Vagina (tissue), 2 donors: ENCODE results near the gene TMEM163. TPM values are rescaled to one million over a fixed set of nuclear protein-coding genes. Genes with fewer than 3 reads are reported as not detected.

Experiments
- DNase-seq, 2 donors: peaks; one replicate each; pipeline ENCODE4 v3.0.0-alpha.2; 2017; ENCODE audit errors: extremely low spot score in 2 of 2
- H3K27ac ChIP-seq: fragments of 200-600 bp; sonication (generic); one replicate; pipeline ENCODE4 v1.5.1; 2019
- H3K27me3 ChIP-seq: fragments of 200-600 bp; sonication (generic); one replicate; pipeline ENCODE4 v1.5.1; 2019
- H3K36me3 ChIP-seq, 2 donors: fragments of 200-600 bp; sonication (generic); one replicate each; pipeline ENCODE4 v1.5.1; 2017 to 2019
- H3K4me1 ChIP-seq: fragments of 200-600 bp; sonication (generic); one replicate; pipeline ENCODE4 v1.5.1; 2019
- H3K4me3 ChIP-seq, 2 donors: fragments of 200-600 bp; sonication (generic); 1 replicate in 1 of 2; 2 replicates in 1 of 2; pipeline ENCODE4 v1.5.1; 2016 to 2019
- H3K9me3 ChIP-seq: fragments of 200-600 bp; sonication (generic); one replicate; pipeline ENCODE4 v1.5.1; 2019
- POLR2A ChIP-seq, 2 donors: fragments of 450-650 bp; IDR thresholded peaks; one replicate each; pipeline ENCODE4 v1.6.1; 2017; ENCODE audit warnings: antibody characterized with exemption in 2 of 2, mild to moderate bottlenecking in 2 of 2, moderate library complexity in 2 of 2
- POLR2AphosphoS5 ChIP-seq, 2 donors: sonication (generic); formaldehyde crosslinking; IDR thresholded peaks; one replicate each; pipeline ENCODE4 v1.9.0; 2017; ENCODE audit warnings: antibody characterized with exemption in 2 of 2, mild to moderate bottlenecking in 2 of 2, low read depth in 1 of 2; ENCODE audit not compliant: insufficient read depth in 1 of 2
- intact Hi-C: fragments of 100-400 bp; cut with DNase I; formaldehyde crosslinking; loops from one replicate; pipeline ENCODE4 v1.15.1; 2023
- total RNA-seq: library from RNA; depleted of rRNA; stranded (reverse); fragments of >200 nt; gene quantifications from one replicate; pipeline ENCODE4 v1.2.3, GENCODE V29; 2016
- TF ChIP-seq, protein P1 (sequence below), 3 experiments: fragments of 450-650 bp in 2 of 3; fragments of 200-600 bp in 1 of 3; sonication (generic) in 1 of 3; IDR thresholded peaks; one replicate each; pipeline ENCODE4 v1.5.1; 2017 to 2019; ENCODE audit warnings: antibody characterized with exemption in 3 of 3, mild to moderate bottlenecking in 2 of 3, moderate library complexity in 2 of 3

Gene TMEM163
- total RNA-seq, 1 donor from 2014 or later: not detected

DNA sequence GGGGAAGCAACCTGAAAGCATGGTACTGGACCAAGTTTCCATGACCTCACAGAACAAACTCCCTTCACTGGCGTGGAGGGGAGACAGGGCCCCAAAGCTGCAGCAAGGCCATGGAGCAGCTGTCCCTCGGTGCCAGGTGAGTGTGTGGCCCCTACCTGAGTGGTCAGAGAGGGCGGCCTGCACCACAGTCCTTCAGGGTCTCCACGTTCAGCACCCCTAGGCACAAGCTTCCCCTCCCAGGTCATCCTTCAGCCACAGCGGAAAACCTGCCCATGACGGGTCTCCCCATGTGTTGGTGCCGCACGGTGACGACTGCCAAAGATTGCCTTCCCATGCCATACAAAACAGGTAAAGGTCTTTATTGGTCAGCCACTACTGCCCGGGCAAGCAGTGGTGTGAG lies 263.4 kb downstream of the TMEM163 start:
- Histone ChIP-seq H3K36me3 (no peaks in the 10 kb centered on the region), H3K4me3 (no peak overlapping the region), H3K9me3 (no peaks in the 10 kb centered on the region), H3K27me3 (no peaks in the 10 kb centered on the region), H3K27ac (no peak overlapping the region), H3K4me1 (no peaks in the 10 kb centered on the region)
- DNase-seq: no peak
- intact Hi-C loops: no loop called here
- TF ChIP-seq, protein P1, sequence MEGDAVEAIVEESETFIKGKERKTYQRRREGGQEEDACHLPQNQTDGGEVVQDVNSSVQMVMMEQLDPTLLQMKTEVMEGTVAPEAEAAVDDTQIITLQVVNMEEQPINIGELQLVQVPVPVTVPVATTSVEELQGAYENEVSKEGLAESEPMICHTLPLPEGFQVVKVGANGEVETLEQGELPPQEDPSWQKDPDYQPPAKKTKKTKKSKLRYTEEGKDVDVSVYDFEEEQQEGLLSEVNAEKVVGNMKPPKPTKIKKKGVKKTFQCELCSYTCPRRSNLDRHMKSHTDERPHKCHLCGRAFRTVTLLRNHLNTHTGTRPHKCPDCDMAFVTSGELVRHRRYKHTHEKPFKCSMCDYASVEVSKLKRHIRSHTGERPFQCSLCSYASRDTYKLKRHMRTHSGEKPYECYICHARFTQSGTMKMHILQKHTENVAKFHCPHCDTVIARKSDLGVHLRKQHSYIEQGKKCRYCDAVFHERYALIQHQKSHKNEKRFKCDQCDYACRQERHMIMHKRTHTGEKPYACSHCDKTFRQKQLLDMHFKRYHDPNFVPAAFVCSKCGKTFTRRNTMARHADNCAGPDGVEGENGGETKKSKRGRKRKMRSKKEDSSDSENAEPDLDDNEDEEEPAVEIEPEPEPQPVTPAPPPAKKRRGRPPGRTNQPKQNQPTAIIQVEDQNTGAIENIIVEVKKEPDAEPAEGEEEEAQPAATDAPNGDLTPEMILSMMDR (IDR thresholded peaks at IDR 0.05): no peak
- TF ChIP-seq POLR2A (IDR thresholded peaks at IDR 0.05): no peak
- TF ChIP-seq POLR2AphosphoS5 (IDR thresholded peaks at IDR 0.05; ENCODE audit: insufficient read depth in 1 of 2, low read depth in 1 of 2): no peak

DNA sequence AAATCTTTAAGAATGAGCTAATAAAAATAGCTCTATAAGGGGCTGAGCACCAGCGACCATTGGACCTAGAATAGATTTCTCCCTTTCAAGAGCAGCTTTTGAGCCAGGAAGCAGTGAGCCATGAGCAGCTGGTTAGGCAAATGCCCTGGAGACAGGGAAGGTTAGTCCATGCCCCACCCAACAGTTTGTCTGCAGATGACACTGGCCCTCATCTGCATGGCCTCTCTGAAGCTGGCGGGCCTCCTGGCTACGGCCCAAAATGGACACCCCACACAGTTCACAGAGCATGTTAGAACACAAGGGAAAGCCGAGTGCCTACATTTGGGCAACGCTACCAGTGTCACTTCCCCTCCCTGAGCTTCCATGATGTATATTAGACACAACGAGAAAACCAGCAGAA lies 263.9 kb downstream of the TMEM163 start:
- intact Hi-C loops: no loop called here
- H3K4me1 ChIP-seq: no peaks in the 10 kb centered on the region
- H3K9me3 ChIP-seq: no peaks in the 10 kb centered on the region
- no peak overlapping the region for H3K4me3 ChIP-seq
- DNase-seq: no peak
- no peak overlapping the region for H3K27ac ChIP-seq
- H3K36me3 ChIP-seq: no peaks in the 10 kb centered on the region
- TF ChIP-seq, protein P1 (IDR thresholded peaks at IDR 0.05): no peak
- TF ChIP-seq POLR2AphosphoS5 (IDR thresholded peaks at IDR 0.05; ENCODE audit: insufficient read depth in 1 of 2, low read depth in 1 of 2) (no peak), POLR2A (IDR thresholded peaks at IDR 0.05) (no peak)
- no peaks in the 10 kb centered on the region for H3K27me3 ChIP-seq

DNA sequence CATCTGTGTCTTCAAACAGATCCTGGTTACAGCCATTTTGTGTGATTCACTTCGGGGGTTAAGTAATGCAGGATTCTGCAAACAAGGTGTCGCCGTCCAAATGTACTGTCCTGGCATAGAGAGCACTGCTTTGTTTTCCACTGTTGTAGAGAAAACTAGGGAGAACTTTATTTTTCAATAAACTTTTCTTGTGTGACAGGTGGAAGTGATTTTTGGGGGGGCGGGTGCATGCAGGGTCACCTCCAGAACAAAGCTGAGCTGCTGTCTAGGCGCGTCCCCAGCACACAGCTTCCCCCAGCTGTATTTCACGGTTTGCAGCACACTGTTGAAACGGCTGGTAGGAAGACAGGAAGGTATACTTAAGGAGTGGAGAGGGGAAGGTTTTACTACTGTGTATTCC lies 264.4 kb downstream of the TMEM163 start:
- no peak for DNase-seq
- H3K36me3 ChIP-seq: no peaks in the 10 kb centered on the region
- no peaks in the 10 kb centered on the region for H3K9me3 ChIP-seq
- TF ChIP-seq POLR2AphosphoS5 (IDR thresholded peaks at IDR 0.05; ENCODE audit: insufficient read depth in 1 of 2, low read depth in 1 of 2) (no peak), POLR2A (IDR thresholded peaks at IDR 0.05) (no peak)
- TF ChIP-seq, protein P1 (IDR thresholded peaks at IDR 0.05): no peak
- H3K4me3 ChIP-seq: no peak overlapping the region
- intact Hi-C loops: no loop called here
- H3K4me1 ChIP-seq: no peaks in the 10 kb centered on the region
- no peak overlapping the region for H3K27ac ChIP-seq
- H3K27me3 ChIP-seq: no peaks in the 10 kb centered on the region

DNA sequence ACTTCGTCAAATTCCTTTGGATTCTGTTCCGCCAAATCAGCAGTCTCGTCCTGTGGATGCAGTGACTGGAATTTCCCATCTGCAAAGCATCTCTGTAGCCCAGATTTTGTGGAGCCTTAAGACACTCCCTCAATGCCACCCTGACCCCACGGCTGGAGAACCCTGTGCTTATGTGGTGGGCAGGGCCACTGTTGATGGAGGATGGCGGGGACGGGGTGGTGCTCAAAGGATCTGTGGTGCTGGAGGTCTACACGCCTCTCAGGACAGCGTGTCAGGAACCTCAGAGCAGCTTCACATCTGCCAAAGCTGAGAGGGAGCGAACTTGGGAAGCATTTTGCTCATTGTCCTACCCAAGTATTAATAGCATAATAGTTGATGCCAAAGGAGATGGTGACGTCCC lies 264.8 kb downstream of the TMEM163 start:
- Histone ChIP-seq H3K4me3 (no peak overlapping the region), H3K4me1 (no peaks in the 10 kb centered on the region), H3K36me3 (no peaks in the 10 kb centered on the region), H3K9me3 (no peaks in the 10 kb centered on the region), H3K27ac (no peak overlapping the region), H3K27me3 (no peaks in the 10 kb centered on the region)
- DNase-seq: no peak
- TF ChIP-seq, protein P1 (IDR thresholded peaks at IDR 0.05): no peak
- TF ChIP-seq POLR2AphosphoS5 (IDR thresholded peaks at IDR 0.05; ENCODE audit: insufficient read depth in 1 of 2, low read depth in 1 of 2): no peak
- TF ChIP-seq POLR2A (IDR thresholded peaks at IDR 0.05): no peak
- intact Hi-C loops: no loop called here

DNA sequence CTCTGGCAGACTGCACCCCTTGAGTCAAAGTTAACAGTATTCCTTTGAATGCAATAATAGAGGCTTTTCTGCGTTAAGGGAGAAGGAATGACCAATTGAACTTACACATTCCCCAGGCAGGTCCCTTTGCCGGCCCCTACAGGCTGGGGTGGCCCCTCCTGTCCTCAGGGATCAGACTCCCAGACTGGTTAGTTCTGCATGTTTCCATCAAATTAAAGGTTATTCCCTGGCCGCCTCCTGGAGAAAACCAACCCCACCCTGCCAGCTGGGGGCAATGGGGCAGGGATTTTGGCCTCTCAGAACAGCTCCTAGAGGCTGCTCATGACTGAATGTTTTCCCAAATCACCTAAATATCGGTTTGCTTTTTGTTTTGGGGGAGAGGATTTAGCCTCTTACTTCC lies 265.3 kb downstream of the TMEM163 start:
- no peak for DNase-seq
- Histone ChIP-seq H3K4me1 (no peaks in the 10 kb centered on the region), H3K9me3 (no peaks in the 10 kb centered on the region), H3K36me3 (peaks cover 0 to 5% of the 10 kb centered on the region in 2 donors), H3K27me3 (no peaks in the 10 kb centered on the region), H3K4me3 (no peak overlapping the region), H3K27ac (no peak overlapping the region)
- intact Hi-C loops: no loop called here
- TF ChIP-seq, protein P1 (IDR thresholded peaks at IDR 0.05): no peak
- no peak for TF ChIP-seq POLR2AphosphoS5 (IDR thresholded peaks at IDR 0.05; ENCODE audit: insufficient read depth in 1 of 2, low read depth in 1 of 2)
- no peak for TF ChIP-seq POLR2A (IDR thresholded peaks at IDR 0.05)
